ENCODE measurements around the gene CREBBP. TPM values are rescaled to one million over a fixed set of nuclear protein-coding genes. Genes with fewer than 3 reads are reported as not detected.
A peak's percentile ranks its signal among the peaks of the same experiment; 100 is the strongest.

Gene CREBBP
- total RNA-seq, 1 donor from 2014 or later = 33.5 TPM

DNA sequence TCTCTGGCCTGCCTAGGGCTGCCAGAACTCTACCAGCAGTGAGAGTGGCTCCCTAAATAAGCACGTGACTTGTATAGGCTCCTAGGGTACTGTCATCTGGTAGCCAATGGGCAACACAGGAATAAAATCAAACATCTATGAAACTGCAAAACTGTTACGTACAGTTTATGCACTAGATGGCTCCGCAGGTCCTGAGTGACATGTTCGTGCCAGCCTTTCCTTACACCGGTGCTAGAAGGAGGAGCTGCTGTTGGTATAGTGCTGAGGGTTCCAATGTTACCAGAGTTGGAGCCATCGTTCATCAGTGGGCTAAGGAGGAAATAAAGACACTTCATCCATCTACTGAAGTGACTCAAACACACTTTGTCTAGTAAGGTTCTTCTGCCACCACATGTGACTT lies 99.9 kb downstream of the CREBBP start:
- no peaks in the 10 kb centered on the region for H3K27me3 ChIP-seq (ENCODE audit: low read depth)
- intact Hi-C loops (cut with micrococcal nuclease) = no loop called here
- H3K36me3 ChIP-seq = peaks cover 71% of the 10 kb centered on the region
- DNase-seq = no peak
- TF ChIP-seq, protein P1, sequence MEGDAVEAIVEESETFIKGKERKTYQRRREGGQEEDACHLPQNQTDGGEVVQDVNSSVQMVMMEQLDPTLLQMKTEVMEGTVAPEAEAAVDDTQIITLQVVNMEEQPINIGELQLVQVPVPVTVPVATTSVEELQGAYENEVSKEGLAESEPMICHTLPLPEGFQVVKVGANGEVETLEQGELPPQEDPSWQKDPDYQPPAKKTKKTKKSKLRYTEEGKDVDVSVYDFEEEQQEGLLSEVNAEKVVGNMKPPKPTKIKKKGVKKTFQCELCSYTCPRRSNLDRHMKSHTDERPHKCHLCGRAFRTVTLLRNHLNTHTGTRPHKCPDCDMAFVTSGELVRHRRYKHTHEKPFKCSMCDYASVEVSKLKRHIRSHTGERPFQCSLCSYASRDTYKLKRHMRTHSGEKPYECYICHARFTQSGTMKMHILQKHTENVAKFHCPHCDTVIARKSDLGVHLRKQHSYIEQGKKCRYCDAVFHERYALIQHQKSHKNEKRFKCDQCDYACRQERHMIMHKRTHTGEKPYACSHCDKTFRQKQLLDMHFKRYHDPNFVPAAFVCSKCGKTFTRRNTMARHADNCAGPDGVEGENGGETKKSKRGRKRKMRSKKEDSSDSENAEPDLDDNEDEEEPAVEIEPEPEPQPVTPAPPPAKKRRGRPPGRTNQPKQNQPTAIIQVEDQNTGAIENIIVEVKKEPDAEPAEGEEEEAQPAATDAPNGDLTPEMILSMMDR (IDR thresholded peaks at IDR 0.05; ENCODE audit: borderline replicate concordance) = no peak
- no peak overlapping the region for H3K4me3 ChIP-seq
- H3K9me3 ChIP-seq (replicated peaks) = no peaks in the 10 kb centered on the region
- H3K27ac ChIP-seq (replicated peaks) = no peak overlapping the region
- peaks cover 33% of the 10 kb centered on the region for H3K4me1 ChIP-seq

DNA sequence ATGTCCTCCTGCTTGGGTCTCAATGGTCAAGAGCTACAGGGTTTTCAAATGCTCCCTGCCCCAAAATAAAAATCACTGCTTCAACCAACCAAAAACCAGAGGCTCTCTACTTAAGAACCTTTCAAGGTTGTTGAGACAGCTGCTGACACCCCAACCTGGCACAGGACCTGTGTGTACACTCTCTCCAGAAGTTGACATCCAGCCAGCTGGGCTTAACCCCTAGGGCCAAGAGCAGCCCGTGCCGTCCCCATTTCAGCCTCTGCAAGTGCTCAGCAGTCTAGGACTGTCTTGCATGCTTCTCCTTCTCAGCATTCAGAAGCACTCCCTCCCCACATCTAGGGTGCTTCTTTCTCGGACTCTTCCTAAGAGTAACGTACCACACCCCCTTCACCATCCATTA lies 104.2 kb downstream of the CREBBP start:
- intact Hi-C loops (cut with micrococcal nuclease) = no loop called here
- Histone ChIP-seq H3K27ac (replicated peaks) (peak overlapping the region; percentile 18), H3K36me3 (peaks cover 80% of the 10 kb centered on the region), H3K9me3 (replicated peaks) (no peaks in the 10 kb centered on the region), H3K4me1 (peaks cover 55% of the 10 kb centered on the region), H3K27me3 (ENCODE audit: low read depth) (no peaks in the 10 kb centered on the region), H3K4me3 (no peak overlapping the region)
- TF ChIP-seq, protein P1 (IDR thresholded peaks at IDR 0.05; ENCODE audit: borderline replicate concordance) = no peak
- peak; percentile 30 for DNase-seq

DNA sequence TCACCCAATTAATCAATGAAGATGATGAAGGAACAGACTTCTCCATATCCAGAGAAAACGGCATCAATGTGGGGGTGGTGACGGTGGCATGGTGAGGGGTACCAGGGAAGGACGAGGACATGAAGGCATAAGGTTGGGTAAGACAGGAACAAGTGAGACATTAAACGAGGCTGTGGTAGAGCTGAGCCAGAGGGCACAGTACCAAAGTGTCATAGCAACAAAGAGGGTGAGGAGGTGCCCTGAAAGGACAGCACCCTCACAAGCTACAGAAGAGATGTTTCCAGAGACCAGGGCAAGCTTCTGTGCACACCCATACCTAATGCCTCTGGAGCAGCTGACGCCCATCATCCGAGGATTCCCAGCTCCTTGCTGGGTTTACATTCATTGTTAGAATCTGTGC lies 105.7 kb downstream of the CREBBP start:
- DNase-seq = no peak
- no peak overlapping the region for H3K4me3 ChIP-seq
- intact Hi-C loops (cut with micrococcal nuclease) = no loop called here

DNA sequence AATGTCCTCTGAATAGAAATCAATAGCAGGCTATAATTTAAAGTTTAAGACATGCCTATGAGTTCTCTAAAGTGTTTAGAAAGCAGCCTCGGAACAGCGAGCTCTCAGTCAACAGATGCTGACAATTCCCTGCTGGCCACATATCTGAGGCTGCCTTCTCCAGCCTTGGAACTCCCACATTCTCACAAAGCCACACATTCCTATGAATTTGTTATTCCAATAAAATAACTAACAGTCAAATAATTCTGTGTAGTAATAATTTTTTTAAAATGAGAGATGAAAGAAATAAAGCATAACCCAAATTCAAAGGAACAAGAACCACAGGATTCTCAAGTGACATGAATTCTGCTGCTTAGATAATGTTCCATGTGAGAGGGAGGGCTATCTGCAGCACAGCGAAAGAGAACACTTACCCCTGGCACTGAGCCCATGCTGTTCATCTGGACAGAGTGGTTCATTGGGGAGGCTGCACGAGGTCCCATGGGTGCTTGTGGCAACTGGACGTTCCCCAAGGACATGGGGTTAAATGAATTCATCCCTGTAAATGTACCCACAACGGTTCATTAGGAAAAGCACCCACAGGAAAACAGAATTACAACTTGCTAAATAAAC lies 106.3 kb downstream of the CREBBP start:
- Histone ChIP-seq H3K27me3 (ENCODE audit: low read depth) (no peaks in the 10 kb centered on the region), H3K36me3 (peaks cover 79% of the 10 kb centered on the region), H3K9me3 (replicated peaks) (no peaks in the 10 kb centered on the region), H3K4me3 (no peak overlapping the region), H3K4me1 (peaks cover 56% of the 10 kb centered on the region), H3K27ac (replicated peaks) (peak overlapping the region; percentile 77)
- TF ChIP-seq, protein P1 (IDR thresholded peaks at IDR 0.05; ENCODE audit: borderline replicate concordance) = no peak
- DNase-seq = peak; percentile 77
- intact Hi-C loops (cut with micrococcal nuclease) = no loop called here

More for the DNA sequence above, 105.7 kb downstream of the CREBBP start:
- Histone ChIP-seq H3K4me1 (peaks cover 56% of the 10 kb centered on the region), H3K9me3 (replicated peaks) (no peaks in the 10 kb centered on the region), H3K36me3 (peaks cover 79% of the 10 kb centered on the region), H3K27me3 (ENCODE audit: low read depth) (no peaks in the 10 kb centered on the region), H3K27ac (replicated peaks) (peak overlapping the region; percentile 77)
- TF ChIP-seq, protein P1 (IDR thresholded peaks at IDR 0.05; ENCODE audit: borderline replicate concordance) = no peak

DNA sequence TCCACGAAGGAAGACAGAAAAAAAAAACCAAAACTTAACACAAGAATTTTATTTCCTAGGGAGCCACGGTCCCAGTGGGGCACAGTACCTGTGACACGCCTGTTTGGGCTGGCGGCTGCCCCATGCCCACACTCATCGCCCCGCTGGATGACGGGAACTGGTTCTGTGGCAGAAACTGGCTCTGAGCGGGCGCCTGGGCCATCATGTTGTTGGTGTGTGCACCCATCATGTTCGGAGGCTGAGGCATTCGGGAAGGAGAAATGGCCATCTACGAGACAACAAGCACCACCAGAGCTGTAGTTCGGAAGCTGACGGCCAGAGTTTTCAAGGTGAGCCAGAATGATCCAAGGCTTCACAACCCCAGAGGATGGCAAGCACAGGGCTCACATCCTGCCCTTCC lies 106.8 kb downstream of the CREBBP start:
- intact Hi-C loops (cut with micrococcal nuclease) = no loop called here
- Histone ChIP-seq H3K27ac (replicated peaks) (peak overlapping the region; percentile 77), H3K4me3 (no peak overlapping the region), H3K27me3 (ENCODE audit: low read depth) (no peaks in the 10 kb centered on the region), H3K9me3 (replicated peaks) (no peaks in the 10 kb centered on the region), H3K4me1 (peaks cover 56% of the 10 kb centered on the region), H3K36me3 (peaks cover 79% of the 10 kb centered on the region)
- TF ChIP-seq, protein P1 (IDR thresholded peaks at IDR 0.05; ENCODE audit: borderline replicate concordance) = no peak
- no peak for DNase-seq

Measured in left ventricle myocardium inferior (tissue), 1 donor.